DOHH2 (cell line): Measurements from ENCODE around the gene NUDT4B.
"Not testable (repeated sequence)": the region's sequence is repeated elsewhere in the genome, so short reads cannot be mapped to it uniquely, and the experiment has no call there.

ENCODE experiments used
- EZH2phosphoT487 ChIP-seq: fragments of 200-600 bp; sonication (generic); IDR thresholded peaks from 2 replicates; pipeline ENCODE4 v1.6.1; 2017; ENCODE audit warnings: borderline replicate concordance, mild to moderate bottlenecking, antibody characterized with exemption, low read length, moderate library complexity, mixed read lengths
- TF ChIP-seq, protein P1 (sequence below): fragments of 200-600 bp; sonication (generic); IDR thresholded peaks from one replicate; pipeline ENCODE4 v1.5.1; 2014; ENCODE audit warnings: antibody characterized with exemption, mild to moderate bottlenecking, low read depth, low read length; ENCODE audit not compliant: poor library complexity, severe bottlenecking

- TF ChIP-seq, protein P1, sequence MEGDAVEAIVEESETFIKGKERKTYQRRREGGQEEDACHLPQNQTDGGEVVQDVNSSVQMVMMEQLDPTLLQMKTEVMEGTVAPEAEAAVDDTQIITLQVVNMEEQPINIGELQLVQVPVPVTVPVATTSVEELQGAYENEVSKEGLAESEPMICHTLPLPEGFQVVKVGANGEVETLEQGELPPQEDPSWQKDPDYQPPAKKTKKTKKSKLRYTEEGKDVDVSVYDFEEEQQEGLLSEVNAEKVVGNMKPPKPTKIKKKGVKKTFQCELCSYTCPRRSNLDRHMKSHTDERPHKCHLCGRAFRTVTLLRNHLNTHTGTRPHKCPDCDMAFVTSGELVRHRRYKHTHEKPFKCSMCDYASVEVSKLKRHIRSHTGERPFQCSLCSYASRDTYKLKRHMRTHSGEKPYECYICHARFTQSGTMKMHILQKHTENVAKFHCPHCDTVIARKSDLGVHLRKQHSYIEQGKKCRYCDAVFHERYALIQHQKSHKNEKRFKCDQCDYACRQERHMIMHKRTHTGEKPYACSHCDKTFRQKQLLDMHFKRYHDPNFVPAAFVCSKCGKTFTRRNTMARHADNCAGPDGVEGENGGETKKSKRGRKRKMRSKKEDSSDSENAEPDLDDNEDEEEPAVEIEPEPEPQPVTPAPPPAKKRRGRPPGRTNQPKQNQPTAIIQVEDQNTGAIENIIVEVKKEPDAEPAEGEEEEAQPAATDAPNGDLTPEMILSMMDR = not testable (repeated sequence)
- TF ChIP-seq EZH2phosphoT487 = not testable (repeated sequence)
Measured at GRCh38 chr1:148723515-148723914, 25.1 kb upstream of the NUDT4B start.
